HCT116 (cell line): Measurements from ENCODE around the gene AMZ1.

Experiments
- CEBPB ChIP-seq: IDR thresholded peaks from 2 replicates; pipeline ENCODE4 v1.6.1; 2012; ENCODE audit warnings: low read depth
- CTCF ChIP-seq, 3 experiments: fragments of 200-600 bp in 1 of 3; sonication (generic) in 1 of 3; IDR thresholded peaks in 2 of 3; conservative IDR thresholded peaks in 1 of 3; 2 replicates each; pipeline ENCODE4 v1.5.1; 2012 to 2017; ENCODE audit warnings: low read depth in 2 of 3, low read length in 2 of 3, antibody characterized with exemption in 1 of 3, borderline replicate concordance in 1 of 3, control low read depth in 1 of 3, mild to moderate bottlenecking in 1 of 3, mixed read lengths in 1 of 3, mixed run types in 1 of 3, moderate library complexity in 1 of 3; ENCODE audit not compliant: insufficient read depth in 1 of 3
- EGR1 ChIP-seq: IDR thresholded peaks from 2 replicates; pipeline ENCODE4 v1.6.1; 2012; ENCODE audit warnings: low read depth
- EZH2 ChIP-seq: fragments of 200-600 bp; sonication (generic); IDR thresholded peaks from 2 replicates; pipeline ENCODE4 v1.6.1; 2017; ENCODE audit warnings: antibody characterized with exemption, mixed run types
- EZH2phosphoT487 ChIP-seq: fragments of 200-600 bp; IDR thresholded peaks from 2 replicates; pipeline ENCODE4 v1.6.1; 2018; ENCODE audit warnings: antibody characterized with exemption, borderline replicate concordance
- POLR2A ChIP-seq: IDR thresholded peaks from 2 replicates; pipeline ENCODE4 v1.7.0; 2011; ENCODE audit warnings: borderline replicate concordance; ENCODE audit not compliant: insufficient read depth, insufficient read length; ENCODE audit errors: extremely low read depth
- REST ChIP-seq: IDR thresholded peaks from 2 replicates; pipeline ENCODE4 v1.6.1; 2012; ENCODE audit warnings: low read depth
- SRF ChIP-seq: IDR thresholded peaks from 2 replicates; pipeline ENCODE4 v1.6.1; 2012; ENCODE audit warnings: low read depth
- YY1 ChIP-seq: IDR thresholded peaks from 2 replicates; pipeline ENCODE4 v1.6.1; 2011; ENCODE audit warnings: low read length, low read depth, moderate library complexity, mild to moderate bottlenecking; ENCODE audit not compliant: insufficient replicate concordance; ENCODE audit errors: extremely low read depth
- ZBTB33 ChIP-seq: IDR thresholded peaks from 2 replicates; pipeline ENCODE4 v1.6.1; 2011; ENCODE audit warnings: mild to moderate bottlenecking, low read length, moderate library complexity; ENCODE audit not compliant: insufficient replicate concordance; ENCODE audit errors: extremely low read depth
- ZNF274 ChIP-seq: fragments of 200-500 bp; sonication (Bioruptor generic); IDR thresholded peaks from 2 replicates; pipeline ENCODE4 v1.6.1; 2014; ENCODE audit warnings: mild to moderate bottlenecking, low read depth, low read length, inconsistent platforms

- TF ChIP-seq YY1 (no peak), ZBTB33 (no peak), SRF (no peak), CTCF (IDR thresholded peaks at IDR 0.05 in 2 of 3, conservative IDR thresholded peaks at IDR 0.05 in 1 of 3; ENCODE audit: borderline replicate concordance in 1 of 3, insufficient read depth in 1 of 3, low read depth in 2 of 3, low read length in 2 of 3) (no peak), CEBPB (no peak), ZNF274 (no peak), POLR2A (no peak), EGR1 (no peak), REST (no peak), EZH2 (no peak), EZH2phosphoT487 (no peak)
These were observed 20.7 kb downstream of the AMZ1 start for GRCh38 chr7:2708547-2709310.
